Kidney (tissue), 14 donors: ENCODE measurements around the gene POC1A. TPM values are rescaled to one million over a fixed set of nuclear protein-coding genes. Genes with fewer than 3 reads are reported as not detected.

Experiments used
- DNase-seq, 5 donors: peaks; one replicate each; pipeline ENCODE4 v3.0.0-alpha.2; 2013 to 2020
- FAIRE-seq: peaks from 2 replicates; lab custom pipeline; 2012; peaks lifted over from hg19 to GRCh38; lab: Jason Lieb, UNC
- H3K27ac ChIP-seq, 2 donors: one replicate each; pipeline ENCODE4 v1.7.0; 2013; ENCODE audit warnings: low read depth in 2 of 2, low read length in 2 of 2, inconsistent platforms in 1 of 2
- H3K27me3 ChIP-seq: one replicate; pipeline ENCODE4 v1.7.1; 2013; ENCODE audit warnings: low read length, inconsistent platforms; ENCODE audit not compliant: control insufficient read depth, insufficient read depth
- H3K36me3 ChIP-seq, 3 donors: one replicate each; pipeline versions ENCODE4 v1.7.0 to v1.7.1; 2013; ENCODE audit warnings: low read length in 3 of 3, control low read depth in 1 of 3, inconsistent platforms in 1 of 3; ENCODE audit not compliant: insufficient read depth in 3 of 3, control insufficient read depth in 2 of 3
- H3K4me1 ChIP-seq, 3 donors: one replicate each; pipeline versions ENCODE4 v1.7.0 to v1.7.1; 2013; ENCODE audit warnings: low read length in 3 of 3, inconsistent platforms in 1 of 3, low read depth in 1 of 3; ENCODE audit not compliant: control insufficient read depth in 2 of 3, insufficient read depth in 2 of 3
- H3K4me3 ChIP-seq, 3 donors: one replicate each; pipeline versions ENCODE4 v1.7.0 to v1.8.1; 2013; ENCODE audit warnings: low read length in 3 of 3, control low read depth in 1 of 3, inconsistent platforms in 1 of 3
- H3K9ac ChIP-seq, 3 donors: one replicate each; pipeline versions ENCODE4 v1.7.0 to v1.7.1; 2013; ENCODE audit warnings: low read length in 3 of 3, control low read depth in 1 of 3, inconsistent platforms in 1 of 3
- H3K9me3 ChIP-seq, 3 donors: one replicate each; pipeline versions ENCODE4 v1.7.0 to v1.7.1; 2013; ENCODE audit warnings: low read length in 3 of 3, control low read depth in 1 of 3, inconsistent platforms in 1 of 3; ENCODE audit not compliant: control insufficient read depth in 2 of 3, insufficient read depth in 1 of 3
- intact Hi-C: fragments of 100-400 bp; cut with DNase I; formaldehyde crosslinking; loops from one replicate; pipeline ENCODE4 v1.11.1; 2022
- polyA plus RNA-seq: library from polyadenylated mRNA; stranded (reverse); fragments of 350-450 nt; fragmentation: Illumina TruSeq; extraction: RNeasy Lipid Tissue Mini Kit (QIAGEN cat#74804); gene quantifications from one replicate; pipeline ENCODE4 v1.2.3, GENCODE V29; 2014; ENCODE audit warnings: low read depth, low replicate concordance; ENCODE audit not compliant: insufficient read depth
- total RNA-seq: library from RNA; stranded (reverse); fragmentation: NEBNext Ultra II Directional; extraction: Animal tissue kit (Norgen Biotek cat#: 25700); gene quantifications from one replicate; pipeline ENCODE4 v1.2.1, GENCODE V29; 2021
- TF ChIP-seq, protein P1 (sequence below): IDR thresholded peaks from 3 replicates; pipeline ENCODE4 v1.5.1; 2012; ENCODE audit warnings: mild to moderate bottlenecking, moderate library complexity, borderline replicate concordance; ENCODE audit not compliant: insufficient read depth; ENCODE audit errors: extremely low read depth
- donor health status: control.
- donor health status: control.
- donor health status: control.
- donor health status: control.
- donor health status: control.
- donor health status: DM: yes; HTN: yes; CAD: no.
- donor health status: Normal renal cell carcinoma (clear cell type).

POC1A gene
- total and polyA plus RNA-seq, 2 donors from 2014 or later = 2.2 to 2.5 TPM

DNA sequence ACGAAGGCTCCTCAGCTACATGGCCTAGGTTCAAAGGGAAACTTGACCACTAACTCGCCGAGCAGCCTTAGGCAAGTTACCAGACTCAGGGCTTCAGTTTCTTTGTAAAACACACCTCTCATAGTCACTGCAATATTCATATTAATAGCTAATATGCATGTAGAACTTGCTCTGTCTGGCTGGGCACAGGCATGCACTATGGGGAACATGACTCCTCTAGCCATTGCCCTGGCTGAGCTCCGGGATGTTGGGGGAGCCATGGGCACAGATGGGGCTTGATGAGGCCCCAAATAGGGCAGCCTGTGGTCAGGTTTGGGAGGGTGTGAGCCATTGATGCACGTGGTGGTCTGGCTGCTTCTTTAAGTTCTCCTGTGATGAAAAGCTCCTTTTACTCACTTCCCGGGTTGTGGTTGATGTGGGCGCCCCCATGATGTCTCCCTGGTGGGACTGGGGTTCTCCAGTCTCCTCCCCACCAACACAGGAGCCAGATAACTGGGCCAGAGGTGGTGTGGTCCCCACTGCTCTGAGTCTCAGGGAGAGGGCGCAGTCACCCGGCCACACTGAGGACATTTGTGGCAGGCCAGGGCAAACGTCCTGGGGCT is 68.4 kb downstream of the POC1A start:
- no peaks in the 10 kb centered on the region for H3K36me3 ChIP-seq
- H3K27ac ChIP-seq = no peak overlapping the region
- no peaks in the 10 kb centered on the region for H3K9me3 ChIP-seq
- H3K4me1 ChIP-seq = peaks cover 0 to 22% (median 13%) of the 10 kb centered on the region in 3 donors
- no peak overlapping the region for H3K4me3 ChIP-seq
- intact Hi-C loops = no loop called here
- TF ChIP-seq, protein P1, sequence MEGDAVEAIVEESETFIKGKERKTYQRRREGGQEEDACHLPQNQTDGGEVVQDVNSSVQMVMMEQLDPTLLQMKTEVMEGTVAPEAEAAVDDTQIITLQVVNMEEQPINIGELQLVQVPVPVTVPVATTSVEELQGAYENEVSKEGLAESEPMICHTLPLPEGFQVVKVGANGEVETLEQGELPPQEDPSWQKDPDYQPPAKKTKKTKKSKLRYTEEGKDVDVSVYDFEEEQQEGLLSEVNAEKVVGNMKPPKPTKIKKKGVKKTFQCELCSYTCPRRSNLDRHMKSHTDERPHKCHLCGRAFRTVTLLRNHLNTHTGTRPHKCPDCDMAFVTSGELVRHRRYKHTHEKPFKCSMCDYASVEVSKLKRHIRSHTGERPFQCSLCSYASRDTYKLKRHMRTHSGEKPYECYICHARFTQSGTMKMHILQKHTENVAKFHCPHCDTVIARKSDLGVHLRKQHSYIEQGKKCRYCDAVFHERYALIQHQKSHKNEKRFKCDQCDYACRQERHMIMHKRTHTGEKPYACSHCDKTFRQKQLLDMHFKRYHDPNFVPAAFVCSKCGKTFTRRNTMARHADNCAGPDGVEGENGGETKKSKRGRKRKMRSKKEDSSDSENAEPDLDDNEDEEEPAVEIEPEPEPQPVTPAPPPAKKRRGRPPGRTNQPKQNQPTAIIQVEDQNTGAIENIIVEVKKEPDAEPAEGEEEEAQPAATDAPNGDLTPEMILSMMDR = no peak
- FAIRE-seq (no peak), DNase-seq (peak in 1 of 5 donors; percentile 32)
- no peaks in the 10 kb centered on the region for H3K27me3 ChIP-seq
- H3K9ac ChIP-seq = no peak overlapping the region

DNA sequence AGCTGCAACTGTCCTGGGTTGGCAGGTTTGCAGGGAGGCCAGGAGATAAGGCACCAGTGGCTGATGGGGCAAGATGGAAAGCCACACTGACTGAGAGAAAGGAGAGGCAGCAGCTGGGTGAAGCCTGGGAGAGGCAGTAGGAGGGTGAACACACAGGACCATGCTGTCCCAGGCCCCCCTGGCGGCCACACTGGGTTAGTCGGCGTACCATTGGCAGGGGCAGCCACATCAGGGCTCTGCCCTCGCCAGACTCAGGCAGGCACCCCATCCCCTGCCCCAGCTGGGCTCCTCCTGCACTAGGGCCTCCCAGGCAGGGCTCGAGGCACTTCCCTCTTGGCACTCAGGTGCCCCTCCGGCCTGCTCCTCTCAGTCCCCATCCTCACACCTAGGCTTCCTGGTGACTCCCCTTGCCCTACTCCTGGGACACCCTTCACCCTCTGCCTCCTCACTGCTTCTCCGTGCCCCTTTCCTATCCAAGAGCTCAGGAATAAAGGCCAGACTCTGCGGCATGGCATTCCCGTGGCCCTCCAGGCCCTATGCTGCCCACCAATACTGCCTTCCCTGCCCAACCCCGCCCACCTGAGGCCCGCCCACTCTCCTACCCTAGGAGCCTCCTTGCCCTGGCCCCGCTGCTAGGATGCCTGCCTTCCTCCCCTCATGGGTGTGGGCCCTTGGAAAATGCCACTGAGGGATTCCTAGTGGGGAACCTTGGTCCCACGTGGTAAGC is 69.1 kb downstream of the POC1A start:
- Histone ChIP-seq H3K9ac (no peak overlapping the region), H3K36me3 (no peaks in the 10 kb centered on the region), H3K27me3 (no peaks in the 10 kb centered on the region), H3K4me3 (no peak overlapping the region), H3K9me3 (no peaks in the 10 kb centered on the region), H3K27ac (no peak overlapping the region), H3K4me1 (peaks cover 0 to 19% (median 13%) of the 10 kb centered on the region in 3 donors)
- DNase-seq (peak in 1 of 5 donors; percentile 68), FAIRE-seq (no peak)
- TF ChIP-seq, protein P1 = no peak
- intact Hi-C loops = no loop called here

DNA sequence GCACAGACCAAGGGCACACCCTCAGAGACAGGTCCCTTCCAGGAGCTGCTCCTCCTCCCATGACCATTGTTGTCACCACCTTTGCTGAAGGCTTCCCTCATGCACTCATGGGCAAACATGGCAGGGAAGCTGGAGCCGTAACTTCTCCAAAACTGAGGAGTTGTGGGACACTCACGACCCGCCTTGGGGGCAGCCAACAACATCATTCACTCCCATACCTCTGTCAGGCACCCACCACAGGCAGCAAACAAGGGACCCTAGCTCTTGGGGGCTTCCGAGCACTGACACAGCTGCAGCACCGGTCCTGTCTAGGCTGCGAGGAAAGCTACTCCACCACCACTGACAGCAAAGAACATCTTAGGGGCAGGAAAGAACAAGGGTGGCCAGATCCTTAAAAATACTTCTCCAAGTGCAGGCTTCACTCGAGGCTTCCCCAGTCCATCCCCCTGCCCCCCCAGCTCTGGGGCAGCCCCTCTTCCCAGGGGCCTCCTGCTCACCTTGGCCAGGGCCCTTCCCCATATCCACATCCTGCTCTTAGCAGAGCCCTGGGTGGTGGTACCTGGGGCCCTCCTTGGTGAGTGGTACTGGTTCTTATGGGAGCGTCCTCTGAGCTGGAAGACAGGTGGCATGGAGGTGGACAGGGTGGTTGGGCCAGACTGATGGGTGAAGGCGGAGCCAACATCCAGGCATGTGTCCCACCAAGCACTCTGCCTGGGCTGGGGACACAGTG is 69.8 kb downstream of the POC1A start:
- H3K36me3 ChIP-seq = no peaks in the 10 kb centered on the region
- no peak overlapping the region for H3K4me3 ChIP-seq
- H3K27me3 ChIP-seq = no peaks in the 10 kb centered on the region
- DNase-seq = peak in 1 of 5 donors; percentile 43
- no peak overlapping the region for H3K27ac ChIP-seq
- peaks cover 0 to 13% (median 13%) of the 10 kb centered on the region in 3 donors for H3K4me1 ChIP-seq
- no peak overlapping the region for H3K9ac ChIP-seq
- no peaks in the 10 kb centered on the region for H3K9me3 ChIP-seq
- no peak for FAIRE-seq
- intact Hi-C loops = no loop called here
- TF ChIP-seq, protein P1 = no peak
